Measurements from ENCODE around the gene CCL25. TPM values are rescaled to one million over a fixed set of nuclear protein-coding genes. Genes with fewer than 3 reads are reported as not detected.
A peak's percentile ranks its signal among the peaks of the same experiment; 100 is the strongest.

The CCL25 gene
- total and polyA plus RNA-seq, 9 of the 15 experiments (the other 6 are each of a cell fraction or from before 2014, with no cell fraction given): 0.15 TPM; not detected in 8

GRCh38 chr19:8096071-8096470, 43.5 kb downstream of the CCL25 start (continued):
- TF ChIP-seq, protein P1, sequence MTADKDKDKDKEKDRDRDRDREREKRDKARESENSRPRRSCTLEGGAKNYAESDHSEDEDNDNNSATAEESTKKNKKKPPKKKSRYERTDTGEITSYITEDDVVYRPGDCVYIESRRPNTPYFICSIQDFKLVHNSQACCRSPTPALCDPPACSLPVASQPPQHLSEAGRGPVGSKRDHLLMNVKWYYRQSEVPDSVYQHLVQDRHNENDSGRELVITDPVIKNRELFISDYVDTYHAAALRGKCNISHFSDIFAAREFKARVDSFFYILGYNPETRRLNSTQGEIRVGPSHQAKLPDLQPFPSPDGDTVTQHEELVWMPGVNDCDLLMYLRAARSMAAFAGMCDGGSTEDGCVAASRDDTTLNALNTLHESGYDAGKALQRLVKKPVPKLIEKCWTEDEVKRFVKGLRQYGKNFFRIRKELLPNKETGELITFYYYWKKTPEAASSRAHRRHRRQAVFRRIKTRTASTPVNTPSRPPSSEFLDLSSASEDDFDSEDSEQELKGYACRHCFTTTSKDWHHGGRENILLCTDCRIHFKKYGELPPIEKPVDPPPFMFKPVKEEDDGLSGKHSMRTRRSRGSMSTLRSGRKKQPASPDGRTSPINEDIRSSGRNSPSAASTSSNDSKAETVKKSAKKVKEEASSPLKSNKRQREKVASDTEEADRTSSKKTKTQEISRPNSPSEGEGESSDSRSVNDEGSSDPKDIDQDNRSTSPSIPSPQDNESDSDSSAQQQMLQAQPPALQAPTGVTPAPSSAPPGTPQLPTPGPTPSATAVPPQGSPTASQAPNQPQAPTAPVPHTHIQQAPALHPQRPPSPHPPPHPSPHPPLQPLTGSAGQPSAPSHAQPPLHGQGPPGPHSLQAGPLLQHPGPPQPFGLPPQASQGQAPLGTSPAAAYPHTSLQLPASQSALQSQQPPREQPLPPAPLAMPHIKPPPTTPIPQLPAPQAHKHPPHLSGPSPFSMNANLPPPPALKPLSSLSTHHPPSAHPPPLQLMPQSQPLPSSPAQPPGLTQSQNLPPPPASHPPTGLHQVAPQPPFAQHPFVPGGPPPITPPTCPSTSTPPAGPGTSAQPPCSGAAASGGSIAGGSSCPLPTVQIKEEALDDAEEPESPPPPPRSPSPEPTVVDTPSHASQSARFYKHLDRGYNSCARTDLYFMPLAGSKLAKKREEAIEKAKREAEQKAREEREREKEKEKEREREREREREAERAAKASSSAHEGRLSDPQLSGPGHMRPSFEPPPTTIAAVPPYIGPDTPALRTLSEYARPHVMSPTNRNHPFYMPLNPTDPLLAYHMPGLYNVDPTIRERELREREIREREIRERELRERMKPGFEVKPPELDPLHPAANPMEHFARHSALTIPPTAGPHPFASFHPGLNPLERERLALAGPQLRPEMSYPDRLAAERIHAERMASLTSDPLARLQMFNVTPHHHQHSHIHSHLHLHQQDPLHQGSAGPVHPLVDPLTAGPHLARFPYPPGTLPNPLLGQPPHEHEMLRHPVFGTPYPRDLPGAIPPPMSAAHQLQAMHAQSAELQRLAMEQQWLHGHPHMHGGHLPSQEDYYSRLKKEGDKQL (CRISPR knock-in tag; IDR thresholded peaks at IDR 0.05; ENCODE audit: borderline replicate concordance): no peak
- TF ChIP-seq ZNF444 (CRISPR knock-in tag; IDR thresholded peaks at IDR 0.05): no peak
- peak; percentile 67 for TF ChIP-seq RBM25 (IDR thresholded peaks at IDR 0.05; ENCODE audit: low read depth, low read length, severe bottlenecking)
- TF ChIP-seq, protein P2, sequence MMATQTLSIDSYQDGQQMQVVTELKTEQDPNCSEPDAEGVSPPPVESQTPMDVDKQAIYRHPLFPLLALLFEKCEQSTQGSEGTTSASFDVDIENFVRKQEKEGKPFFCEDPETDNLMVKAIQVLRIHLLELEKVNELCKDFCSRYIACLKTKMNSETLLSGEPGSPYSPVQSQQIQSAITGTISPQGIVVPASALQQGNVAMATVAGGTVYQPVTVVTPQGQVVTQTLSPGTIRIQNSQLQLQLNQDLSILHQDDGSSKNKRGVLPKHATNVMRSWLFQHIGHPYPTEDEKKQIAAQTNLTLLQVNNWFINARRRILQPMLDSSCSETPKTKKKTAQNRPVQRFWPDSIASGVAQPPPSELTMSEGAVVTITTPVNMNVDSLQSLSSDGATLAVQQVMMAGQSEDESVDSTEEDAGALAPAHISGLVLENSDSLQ (IDR thresholded peaks at IDR 0.05): no peak
- peak; percentile 72 to 89 for TF ChIP-seq KDM1A (IDR thresholded peaks at IDR 0.05)
- no peak for TF ChIP-seq ZFP36 (IDR thresholded peaks at IDR 0.05; ENCODE audit: low read depth, low read length, partially characterized antibody)
- no peak for TF ChIP-seq ETV1 (tag; conservative IDR thresholded peaks at IDR 0.05; ENCODE audit: low read depth)
- no peak for TF ChIP-seq TCF7L2 (IDR thresholded peaks at IDR 0.05; ENCODE audit: low read depth, low read length)
- TF ChIP-seq RAD21 (CRISPR knock-in tag; conservative IDR thresholded peaks at IDR 0.05 in 1 of 2, IDR thresholded peaks at IDR 0.05 in 1 of 2): peak in 1 of 2 experiments; percentile 41; a peak in 2 of 4 replicates
- TF ChIP-seq ETS2 (tag; IDR thresholded peaks at IDR 0.05; ENCODE audit: borderline replicate concordance, poor library complexity, severe bottlenecking): no peak
- TF ChIP-seq CTCF (IDR thresholded peaks at IDR 0.05 in 2 of 3, conservative IDR thresholded peaks at IDR 0.05 in 1 of 3; ENCODE audit: insufficient read depth in 2 of 3, low read depth in 1 of 3, low read length in 3 of 3): peak; percentile 37 to 53 (median 43)
- no peak for TF ChIP-seq KDM2B (CRISPR knock-in tag; IDR thresholded peaks at IDR 0.05)
- TF ChIP-seq, protein P3, sequence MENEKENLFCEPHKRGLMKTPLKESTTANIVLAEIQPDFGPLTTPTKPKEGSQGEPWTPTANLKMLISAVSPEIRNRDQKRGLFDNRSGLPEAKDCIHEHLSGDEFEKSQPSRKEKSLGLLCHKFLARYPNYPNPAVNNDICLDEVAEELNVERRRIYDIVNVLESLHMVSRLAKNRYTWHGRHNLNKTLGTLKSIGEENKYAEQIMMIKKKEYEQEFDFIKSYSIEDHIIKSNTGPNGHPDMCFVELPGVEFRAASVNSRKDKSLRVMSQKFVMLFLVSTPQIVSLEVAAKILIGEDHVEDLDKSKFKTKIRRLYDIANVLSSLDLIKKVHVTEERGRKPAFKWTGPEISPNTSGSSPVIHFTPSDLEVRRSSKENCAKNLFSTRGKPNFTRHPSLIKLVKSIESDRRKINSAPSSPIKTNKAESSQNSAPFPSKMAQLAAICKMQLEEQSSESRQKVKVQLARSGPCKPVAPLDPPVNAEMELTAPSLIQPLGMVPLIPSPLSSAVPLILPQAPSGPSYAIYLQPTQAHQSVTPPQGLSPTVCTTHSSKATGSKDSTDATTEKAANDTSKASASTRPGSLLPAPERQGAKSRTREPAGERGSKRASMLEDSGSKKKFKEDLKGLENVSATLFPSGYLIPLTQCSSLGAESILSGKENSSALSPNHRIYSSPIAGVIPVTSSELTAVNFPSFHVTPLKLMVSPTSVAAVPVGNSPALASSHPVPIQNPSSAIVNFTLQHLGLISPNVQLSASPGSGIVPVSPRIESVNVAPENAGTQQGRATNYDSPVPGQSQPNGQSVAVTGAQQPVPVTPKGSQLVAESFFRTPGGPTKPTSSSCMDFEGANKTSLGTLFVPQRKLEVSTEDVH (IDR thresholded peaks at IDR 0.05; ENCODE audit: low read depth, partially characterized antibody): no peak
- peak; percentile 97 for TF ChIP-seq BCOR (IDR thresholded peaks at IDR 0.05)
